ENCODE results near the gene ALPK3.

ALPK3 gene

DNA sequence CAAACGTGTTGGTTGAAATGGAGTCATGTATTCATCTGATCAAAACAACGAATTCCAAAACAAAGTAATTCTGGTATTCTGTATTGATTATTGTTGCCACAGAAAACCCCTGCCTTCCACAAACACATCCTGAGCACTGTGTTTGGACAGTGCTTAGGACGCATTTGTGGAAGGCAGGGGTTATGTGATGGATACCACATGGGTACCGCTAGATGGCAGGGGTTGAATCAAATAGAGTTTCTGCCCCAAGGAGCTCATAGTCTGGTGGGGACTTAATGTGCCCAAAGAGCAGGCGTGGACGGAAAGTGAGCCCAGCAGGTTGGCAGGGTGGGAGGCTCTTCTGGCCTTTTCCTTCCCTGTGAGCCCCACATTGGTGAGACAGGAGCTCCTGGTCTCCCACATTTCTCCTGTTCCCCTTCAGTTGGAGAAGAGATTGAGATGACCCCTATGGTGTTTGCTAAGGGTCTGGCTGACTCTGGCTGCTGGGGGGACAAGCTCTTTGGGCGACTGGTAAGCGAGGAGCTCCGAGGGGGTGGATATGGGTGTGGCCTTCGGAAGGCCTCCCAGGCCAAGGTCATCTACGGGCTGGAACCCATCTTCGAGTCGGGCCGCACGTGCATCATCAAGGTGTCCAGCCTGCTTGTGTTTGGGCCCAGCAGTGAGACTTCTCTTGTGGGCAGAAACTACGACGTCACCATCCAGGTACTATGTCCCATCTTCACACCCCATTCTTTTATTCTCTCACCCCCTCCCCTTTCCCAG, 45.2 kb downstream of the ALPK3 start:
- TF ChIP-seq, protein P1, sequence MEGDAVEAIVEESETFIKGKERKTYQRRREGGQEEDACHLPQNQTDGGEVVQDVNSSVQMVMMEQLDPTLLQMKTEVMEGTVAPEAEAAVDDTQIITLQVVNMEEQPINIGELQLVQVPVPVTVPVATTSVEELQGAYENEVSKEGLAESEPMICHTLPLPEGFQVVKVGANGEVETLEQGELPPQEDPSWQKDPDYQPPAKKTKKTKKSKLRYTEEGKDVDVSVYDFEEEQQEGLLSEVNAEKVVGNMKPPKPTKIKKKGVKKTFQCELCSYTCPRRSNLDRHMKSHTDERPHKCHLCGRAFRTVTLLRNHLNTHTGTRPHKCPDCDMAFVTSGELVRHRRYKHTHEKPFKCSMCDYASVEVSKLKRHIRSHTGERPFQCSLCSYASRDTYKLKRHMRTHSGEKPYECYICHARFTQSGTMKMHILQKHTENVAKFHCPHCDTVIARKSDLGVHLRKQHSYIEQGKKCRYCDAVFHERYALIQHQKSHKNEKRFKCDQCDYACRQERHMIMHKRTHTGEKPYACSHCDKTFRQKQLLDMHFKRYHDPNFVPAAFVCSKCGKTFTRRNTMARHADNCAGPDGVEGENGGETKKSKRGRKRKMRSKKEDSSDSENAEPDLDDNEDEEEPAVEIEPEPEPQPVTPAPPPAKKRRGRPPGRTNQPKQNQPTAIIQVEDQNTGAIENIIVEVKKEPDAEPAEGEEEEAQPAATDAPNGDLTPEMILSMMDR (IDR thresholded peaks at IDR 0.05; ENCODE audit: control insufficient read depth, insufficient read depth, low read depth, low read length, missing control alignments), result no peak
- no peak for DNase-seq (ENCODE audit: low read depth)
- no peak overlapping the region for H3K4me3 ChIP-seq (ENCODE audit: control insufficient read depth, low read depth, low read length)

DNA sequence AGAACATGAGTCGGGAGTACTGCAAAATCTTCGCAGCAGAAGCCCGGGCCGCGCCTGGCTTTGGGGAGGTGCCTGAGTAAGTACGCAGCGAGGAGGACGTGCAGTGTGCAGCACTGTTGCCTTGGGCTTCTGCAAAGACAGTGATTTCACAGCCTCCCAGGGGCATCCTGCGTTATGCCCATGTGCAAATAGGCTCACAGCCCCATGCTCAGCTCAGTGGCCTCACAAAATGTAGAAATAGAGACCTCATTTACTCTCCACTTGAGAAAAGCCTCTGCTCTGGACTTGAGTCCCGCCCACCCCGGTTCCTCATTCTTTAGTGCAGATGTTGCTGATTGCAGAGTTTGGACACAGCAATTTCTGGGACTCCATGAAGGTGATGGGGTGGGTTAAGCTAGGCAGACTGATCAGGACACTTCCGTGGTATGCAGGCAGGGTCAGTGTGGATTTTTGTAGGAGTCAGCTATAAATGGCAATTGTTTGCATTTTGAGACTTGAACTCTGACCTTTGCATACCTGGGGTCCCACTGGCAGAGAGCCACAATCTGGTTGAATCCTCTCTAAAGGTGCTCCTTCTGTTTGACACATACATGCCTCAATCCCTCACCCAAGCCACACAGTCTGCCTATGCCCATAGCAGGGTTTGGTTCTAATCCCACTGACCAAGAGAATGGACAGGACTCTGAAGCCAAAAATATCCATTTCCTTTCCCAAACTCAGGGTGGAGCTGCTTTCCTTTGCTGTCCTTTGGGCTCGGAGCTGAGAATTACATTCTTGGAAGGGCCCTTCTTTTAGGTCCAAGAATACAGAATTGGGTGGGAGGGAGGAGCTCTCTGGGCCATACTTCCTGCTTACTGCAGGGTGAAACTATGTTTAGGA, 46.6 kb downstream of the ALPK3 start:
- TF ChIP-seq, protein P1 (IDR thresholded peaks at IDR 0.05; ENCODE audit: control insufficient read depth, insufficient read depth, low read depth, low read length, missing control alignments), result peak; percentile 48
- no peak overlapping the region for H3K4me3 ChIP-seq (ENCODE audit: control insufficient read depth, low read depth, low read length)
- peak; percentile 4 for DNase-seq (ENCODE audit: low read depth)

DNA sequence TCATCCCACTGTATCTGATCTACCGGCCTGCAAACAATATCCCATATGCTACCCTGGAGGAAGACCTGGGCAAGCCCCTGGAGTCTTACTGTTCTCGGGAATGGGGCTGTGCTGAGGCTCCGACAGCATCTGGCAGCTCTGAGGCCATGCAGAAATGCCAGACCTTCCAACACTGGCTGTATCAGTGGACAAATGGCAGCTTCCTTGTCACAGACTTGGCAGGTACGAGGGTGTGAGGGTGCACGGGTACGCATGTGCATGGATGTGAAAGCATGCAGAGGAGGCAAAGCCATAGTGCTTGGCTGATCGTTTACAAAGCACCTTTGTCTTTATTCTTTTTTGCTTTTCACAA, 47.3 kb downstream of the ALPK3 start:
- TF ChIP-seq, protein P1 (IDR thresholded peaks at IDR 0.05; ENCODE audit: control insufficient read depth, insufficient read depth, low read depth, low read length, missing control alignments), result no peak
- DNase-seq (ENCODE audit: low read depth), result no peak

DNA sequence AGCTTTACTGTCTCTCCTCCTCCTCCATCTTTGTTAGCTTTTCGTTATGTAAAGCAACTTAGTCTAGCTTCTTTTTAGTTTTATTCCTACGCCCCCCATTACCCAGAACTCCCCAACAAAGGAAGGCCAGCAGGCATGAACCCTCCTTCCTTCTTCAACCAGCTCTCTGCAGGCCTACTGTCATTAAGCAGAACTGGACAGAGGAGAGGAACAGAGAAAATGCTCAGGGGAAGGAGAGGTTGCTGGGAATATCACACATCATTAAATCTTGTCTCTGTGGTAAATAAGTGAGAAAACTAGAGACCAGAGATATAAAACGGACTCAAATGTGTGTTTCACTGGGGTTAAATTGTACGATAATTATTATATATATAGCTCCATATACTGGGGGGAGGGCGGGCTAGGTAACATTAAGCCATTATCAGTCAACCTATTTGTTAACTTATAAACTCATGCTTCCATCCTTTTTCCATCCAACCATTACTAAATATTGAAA, 48.0 kb downstream of the ALPK3 start:
- H3K4me3 ChIP-seq (ENCODE audit: control insufficient read depth, low read depth, low read length), result no peak overlapping the region
- DNase-seq (ENCODE audit: low read depth), result no peak
- TF ChIP-seq, protein P1 (IDR thresholded peaks at IDR 0.05; ENCODE audit: control insufficient read depth, insufficient read depth, low read depth, low read length, missing control alignments), result no peak

More for the DNA sequence above, 47.3 kb downstream of the ALPK3 start:
- no peak overlapping the region for H3K4me3 ChIP-seq (ENCODE audit: control insufficient read depth, low read depth, low read length)

DNA sequence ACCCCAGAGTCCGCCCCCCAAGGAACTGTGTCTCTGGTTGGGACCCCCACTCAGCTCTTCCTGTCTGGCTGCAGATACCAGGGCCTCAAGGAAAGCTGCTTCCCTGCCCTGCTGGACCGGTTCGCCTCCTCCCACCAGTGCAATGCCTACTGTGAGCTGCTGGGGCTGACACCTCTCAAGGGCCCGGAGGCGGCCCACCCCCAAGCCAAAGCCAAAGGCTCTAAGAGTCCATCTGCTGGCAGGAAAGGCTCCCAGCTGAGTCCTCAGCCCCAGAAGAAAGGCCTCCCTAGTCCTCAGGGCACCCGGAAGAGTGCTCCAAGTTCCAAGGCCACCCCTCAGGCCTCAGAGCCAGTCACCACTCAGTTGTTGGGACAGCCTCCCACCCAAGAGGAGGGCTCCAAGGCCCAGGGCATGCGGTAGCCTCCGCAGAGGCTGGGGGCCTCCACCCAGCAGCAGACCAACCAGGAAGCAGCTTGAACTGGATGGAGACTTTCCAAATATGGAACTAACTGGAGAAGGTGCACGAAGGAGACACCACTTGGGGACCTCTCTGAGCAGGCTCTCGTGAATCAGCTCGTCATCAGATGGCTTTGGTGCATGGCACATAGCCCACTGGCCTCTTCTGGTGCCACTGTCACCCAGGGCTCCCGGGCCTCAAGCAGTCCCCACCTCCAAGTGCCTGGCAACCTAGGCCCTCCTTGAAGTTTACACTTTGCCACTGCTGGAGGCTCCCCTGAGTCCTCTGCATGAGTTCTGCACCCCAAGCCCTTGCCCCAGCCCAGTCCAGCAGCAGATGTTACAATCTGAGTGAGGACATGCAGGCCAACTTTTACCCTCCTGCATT, 51.1 kb downstream of the ALPK3 start:
- H3K4me3 ChIP-seq (ENCODE audit: control insufficient read depth, low read depth, low read length), result no peak overlapping the region
- TF ChIP-seq, protein P1 (IDR thresholded peaks at IDR 0.05; ENCODE audit: control insufficient read depth, insufficient read depth, low read depth, low read length, missing control alignments), result no peak
- no peak for DNase-seq (ENCODE audit: low read depth)

DNA sequence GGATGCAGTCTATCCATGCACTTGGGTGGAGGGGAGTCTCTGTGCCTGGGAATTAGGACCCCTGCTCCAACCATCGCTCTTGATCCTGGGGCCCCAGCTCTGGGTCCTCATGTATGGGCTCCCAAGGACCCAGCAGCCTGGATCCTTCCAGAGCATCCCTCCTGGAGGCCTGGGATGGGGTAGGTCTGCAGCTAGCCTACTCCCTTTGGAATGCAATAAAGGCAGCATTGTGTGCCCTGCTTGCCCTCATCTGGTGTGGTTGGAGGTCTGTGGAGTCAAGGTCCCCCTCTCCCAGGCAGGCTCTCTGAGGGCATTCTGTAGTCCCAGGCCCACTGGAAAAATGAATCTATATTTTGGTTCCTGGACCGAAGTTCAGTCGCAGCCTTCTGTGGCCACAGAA, 52.4 kb downstream of the ALPK3 start:
- DNase-seq (ENCODE audit: low read depth), result no peak
- TF ChIP-seq, protein P1 (IDR thresholded peaks at IDR 0.05; ENCODE audit: control insufficient read depth, insufficient read depth, low read depth, low read length, missing control alignments), result no peak
- H3K4me3 ChIP-seq (ENCODE audit: control insufficient read depth, low read depth, low read length), result no peak overlapping the region

All from AG09309 (cell line).